Stimulated activated CD4-positive, alpha-beta T cell treated with anti-CD3 and anti-CD28 coated beads, Interleukin-4, amount 100 ng/mL, for 4 hours (primary cell): Measurements from ENCODE around the gene CSF2.

Source experiments
- DNase-seq, 2 experiments: peaks; one replicate each; pipeline ENCODE4 v3.0.0-alpha.2; 2020

CSF2 gene

DNA sequence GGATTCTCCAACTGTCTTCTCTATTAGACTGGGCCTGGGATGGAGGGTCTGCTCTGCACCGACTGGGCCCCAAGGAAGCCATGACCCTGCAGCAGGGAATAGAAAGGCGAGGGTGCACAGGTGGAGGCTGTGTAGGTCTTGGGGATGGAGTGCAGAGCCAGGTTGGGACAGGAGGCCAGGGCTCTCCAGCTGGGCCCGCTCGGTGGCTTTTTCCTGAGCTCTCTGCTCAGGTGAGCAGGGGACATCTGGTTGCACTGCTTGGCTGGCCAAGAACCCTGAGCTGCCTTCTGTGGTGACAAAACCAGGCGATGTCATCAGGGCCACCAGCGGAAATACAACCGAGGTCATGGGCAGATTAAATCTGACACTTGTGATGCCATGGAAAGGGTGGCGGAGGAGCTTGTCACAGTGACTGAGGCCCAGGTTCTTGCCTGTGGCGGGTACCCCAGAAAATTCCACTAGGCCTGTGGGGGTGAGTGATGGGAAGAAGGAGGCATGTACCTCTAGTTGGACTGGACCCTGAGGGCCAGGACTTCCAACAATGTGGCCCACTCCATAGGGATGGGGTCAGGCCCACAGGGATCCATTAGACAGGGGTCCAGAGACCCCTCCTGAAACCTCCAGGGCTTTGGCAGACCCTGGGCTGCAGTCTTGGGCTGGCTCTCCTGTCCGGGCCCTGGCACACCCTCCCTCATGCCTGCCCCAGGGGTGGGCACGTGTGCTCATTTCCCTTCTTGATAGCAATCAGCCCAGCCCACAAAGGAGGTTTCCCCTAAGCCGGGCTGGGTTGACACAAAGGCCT lies 17.6 kb upstream of the CSF2 start:
- peak in 1 of 2 experiments; percentile 39 for DNase-seq

DNA sequence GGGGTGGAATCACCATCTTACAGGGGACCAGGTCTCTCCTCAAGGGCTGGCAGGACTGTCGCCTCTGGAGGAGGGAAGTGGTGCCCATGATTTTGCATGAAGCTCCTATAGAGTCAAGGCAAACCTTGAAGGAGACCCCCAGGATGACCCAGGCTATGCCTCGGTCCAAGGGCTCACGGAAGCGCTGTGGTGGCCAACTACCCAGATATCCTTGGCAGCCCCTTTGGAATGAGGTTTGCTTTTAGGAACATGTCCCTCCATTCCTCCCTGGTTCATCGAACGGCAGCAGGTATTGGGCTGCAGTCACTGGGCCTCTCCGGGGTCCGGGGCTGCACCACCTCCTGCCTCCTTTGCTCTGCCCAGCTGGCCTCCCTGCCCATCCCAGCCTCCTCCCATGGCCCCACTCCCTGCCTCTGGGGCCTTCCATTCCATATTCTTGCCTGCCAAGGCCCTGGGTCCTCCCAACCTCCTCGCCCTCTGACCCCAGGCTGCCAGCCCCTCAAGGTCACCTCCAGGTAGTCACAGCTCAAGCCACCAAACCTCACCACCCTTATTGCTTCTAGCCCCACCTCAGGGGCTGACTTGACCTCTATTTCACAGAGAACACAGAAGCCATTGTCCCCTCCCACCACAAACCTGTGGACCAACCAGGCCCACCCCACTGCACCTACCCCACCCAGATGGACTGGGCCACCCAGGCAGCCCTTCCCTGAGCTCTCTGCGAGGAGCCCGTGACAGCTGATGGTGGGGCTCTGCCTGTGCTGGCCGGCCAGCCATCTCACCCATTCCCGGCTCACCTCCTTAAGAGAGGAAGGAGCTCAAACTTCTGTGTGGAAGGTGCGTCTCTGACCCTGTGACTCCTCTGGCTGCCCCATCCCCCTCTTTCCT lies 16.7 kb upstream of the CSF2 start:
- DNase-seq: no peak

DNA sequence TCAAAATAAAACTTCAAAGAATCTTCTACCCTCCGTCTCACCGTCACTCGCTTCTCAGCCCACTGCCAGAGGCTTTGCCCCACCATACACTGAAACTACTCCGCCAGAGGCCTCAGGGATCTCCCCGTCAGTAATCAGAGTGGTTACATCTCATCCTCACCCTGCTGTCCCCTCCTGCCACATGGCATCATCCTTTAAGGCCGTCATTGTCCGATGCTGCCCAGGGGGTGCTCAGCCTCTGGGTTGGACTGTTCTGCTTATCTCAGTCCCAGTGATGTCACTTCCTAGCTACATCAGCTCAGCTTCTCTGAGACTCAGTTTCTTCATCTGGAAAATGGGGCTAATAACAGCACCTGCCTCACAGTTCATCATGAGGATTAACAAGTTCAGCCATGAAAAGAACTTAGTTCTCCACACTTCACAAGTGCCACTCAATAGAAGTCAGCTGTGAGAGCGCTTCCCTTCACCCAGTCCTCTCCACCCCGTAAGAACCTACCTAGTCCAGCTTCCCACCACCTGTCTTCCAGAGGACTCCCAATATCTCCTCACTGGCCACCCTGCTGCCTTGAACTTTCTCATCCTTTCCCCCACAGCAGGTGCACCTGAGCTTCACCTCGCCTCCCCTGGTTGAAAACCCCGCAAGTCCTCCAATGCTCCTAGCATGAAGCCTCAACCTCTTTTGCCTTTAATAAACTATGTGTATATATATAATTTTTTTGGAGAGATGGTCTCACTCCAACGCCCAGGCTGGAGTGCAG lies 15.9 kb upstream of the CSF2 start:
- no peak for DNase-seq

DNA sequence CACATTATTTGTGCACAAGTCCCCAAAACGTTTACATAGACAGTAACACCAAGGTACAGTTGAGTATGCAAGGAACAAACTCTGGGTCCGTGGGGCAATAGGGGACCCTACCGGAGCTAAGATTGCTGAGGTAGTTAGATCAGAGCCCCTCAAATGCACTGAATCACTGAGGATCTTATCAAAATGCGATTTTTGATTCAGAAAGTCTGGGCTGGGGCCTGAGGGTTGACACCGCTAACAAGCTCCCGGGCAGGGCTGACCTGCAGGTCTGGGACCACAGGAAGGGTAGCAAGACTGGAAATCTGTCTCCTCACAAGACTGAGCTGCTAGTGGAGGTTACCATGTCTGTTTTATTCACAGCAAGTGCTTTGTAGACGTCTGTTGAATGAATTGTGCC lies 14.9 kb upstream of the CSF2 start:
- DNase-seq: no peak

DNA sequence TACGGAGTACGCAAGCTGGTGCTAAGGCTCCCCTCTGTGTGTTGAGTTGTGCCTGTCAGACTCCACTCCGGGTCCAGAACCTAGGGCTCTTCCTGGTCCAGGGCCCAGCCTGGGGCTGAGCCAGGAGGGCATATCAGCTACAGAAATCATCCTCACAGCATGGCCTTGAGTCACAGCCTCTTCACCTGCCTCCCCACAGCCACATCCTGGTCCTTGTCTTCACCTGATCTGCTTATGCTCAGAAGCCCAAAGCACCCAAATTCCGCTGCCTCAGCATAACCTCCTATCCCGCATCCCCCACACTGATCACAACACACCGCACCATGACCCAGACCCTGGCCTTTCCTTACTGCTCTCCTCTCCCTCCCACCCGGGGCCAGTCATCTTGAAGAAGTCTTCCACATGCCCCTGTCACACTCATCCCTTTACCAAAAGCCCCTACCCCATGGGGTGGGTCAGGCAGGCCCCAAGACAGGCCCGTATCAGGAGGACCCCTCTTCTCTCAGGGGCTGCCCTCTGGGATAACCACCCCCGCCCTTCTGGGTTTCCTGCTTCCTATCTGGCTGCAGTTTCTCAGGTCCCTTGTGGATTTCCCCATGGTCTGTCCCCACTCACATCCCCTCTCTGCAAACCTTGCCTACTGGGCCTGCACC lies 14.4 kb upstream of the CSF2 start:
- DNase-seq: no peak

DNA sequence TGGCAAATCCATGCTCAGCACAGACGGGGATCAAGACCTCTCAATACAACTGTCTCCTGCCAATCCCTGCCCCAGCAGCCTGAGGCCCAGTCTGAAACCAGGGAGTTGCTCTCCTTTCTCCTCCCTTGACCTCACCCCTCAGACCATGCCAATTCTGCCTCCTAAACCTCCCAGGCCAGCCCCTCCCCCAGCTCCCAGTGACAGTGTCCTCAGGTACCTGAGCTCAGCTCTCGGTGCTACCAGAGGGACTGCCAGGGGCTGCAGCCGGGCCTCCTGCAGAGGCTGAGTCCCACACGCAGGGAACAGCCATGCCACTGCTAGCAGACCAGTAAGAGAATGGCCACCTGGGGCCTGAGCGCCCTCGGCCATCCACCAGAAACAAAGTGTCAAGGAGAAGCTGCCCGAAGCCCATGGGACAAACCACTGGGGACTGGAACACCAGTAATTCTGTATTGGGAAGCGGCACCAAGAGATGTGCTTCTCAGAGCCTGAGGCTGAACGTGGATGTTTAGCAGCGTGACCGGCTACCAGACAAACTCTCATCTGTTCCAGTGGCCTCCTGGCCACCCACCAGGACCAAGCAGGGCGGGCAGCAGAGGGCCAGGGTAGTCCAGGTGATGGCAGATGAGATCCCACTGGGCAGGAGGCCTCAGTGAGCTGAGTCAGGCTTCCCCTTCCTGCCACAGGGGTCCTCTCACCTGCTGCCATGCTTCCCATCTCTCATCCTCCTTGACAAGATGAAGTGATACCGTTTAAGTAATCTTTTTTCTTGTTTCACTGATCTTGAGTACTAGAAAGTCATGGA lies 13.7 kb upstream of the CSF2 start:
- DNase-seq: no peak

DNA sequence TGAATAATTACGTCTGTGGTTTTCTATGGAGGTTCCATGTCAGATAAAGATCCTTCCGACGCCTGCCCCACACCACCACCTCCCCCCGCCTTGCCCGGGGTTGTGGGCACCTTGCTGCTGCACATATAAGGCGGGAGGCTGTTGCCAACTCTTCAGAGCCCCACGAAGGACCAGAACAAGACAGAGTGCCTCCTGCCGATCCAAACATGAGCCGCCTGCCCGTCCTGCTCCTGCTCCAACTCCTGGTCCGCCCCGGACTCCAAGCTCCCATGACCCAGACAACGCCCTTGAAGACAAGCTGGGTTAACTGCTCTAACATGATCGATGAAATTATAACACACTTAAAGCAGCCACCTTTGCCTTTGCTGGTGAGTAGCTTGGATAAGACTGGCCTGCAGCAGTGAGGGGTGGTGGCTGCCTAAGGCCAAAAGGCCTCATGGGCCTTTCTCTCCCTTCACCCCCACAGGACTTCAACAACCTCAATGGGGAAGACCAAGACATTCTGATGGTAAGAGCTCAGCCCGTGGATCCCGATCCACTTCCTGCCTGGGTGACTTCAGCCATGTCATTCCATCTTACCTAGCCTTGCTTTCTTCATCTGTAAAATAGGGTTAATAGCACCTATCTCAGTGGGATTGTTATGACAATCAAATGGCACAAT lies 13.0 kb upstream of the CSF2 start, which contains the start of gene IL3:
Gene IL3, plus strand, starts transcription at position 155 of the 661 bp plus-strand sequence. Its CDS starts 52 bp downstream, at position 207.
- DNase-seq: no peak

DNA sequence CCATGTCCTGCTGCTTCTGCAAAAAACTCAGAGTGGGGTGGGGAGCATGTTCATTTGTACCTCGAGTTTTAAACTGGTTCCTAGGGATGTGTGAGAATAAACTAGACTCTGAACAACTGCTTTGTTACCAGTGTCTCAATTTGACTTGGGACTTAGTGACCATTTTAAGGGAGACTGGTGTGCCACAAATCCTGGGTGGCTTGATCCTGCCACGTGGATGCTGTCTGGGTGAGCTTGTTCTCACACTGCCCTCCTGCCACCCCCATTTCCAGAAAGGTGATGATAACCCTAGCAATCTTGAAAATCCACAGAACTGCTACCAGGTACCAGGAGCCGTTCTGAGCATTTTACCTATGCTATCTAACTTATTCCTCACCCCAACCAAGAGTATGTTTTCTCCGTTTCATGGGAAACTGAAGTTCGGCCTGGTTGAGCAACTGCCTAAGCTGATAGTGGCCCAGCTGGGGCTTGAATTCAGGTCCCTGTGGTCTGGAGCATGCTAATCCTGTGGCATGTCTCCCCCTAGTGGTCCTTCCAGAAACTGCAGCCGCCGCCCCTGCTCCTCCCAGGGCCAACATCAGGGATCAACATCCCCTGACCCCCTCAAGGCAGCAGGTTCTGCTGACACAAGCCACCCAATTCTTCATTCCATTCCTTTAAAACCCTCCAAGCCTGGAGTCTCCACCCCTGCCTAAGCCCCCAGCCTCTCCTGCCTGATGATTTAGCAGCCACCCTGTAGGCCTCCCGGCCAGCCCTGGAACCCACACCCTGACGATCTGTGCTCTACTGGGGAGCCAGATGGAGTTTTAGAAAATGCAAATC lies 10.3 kb upstream of the CSF2 start:
- DNase-seq: peak; percentile 62 to 82

DNA sequence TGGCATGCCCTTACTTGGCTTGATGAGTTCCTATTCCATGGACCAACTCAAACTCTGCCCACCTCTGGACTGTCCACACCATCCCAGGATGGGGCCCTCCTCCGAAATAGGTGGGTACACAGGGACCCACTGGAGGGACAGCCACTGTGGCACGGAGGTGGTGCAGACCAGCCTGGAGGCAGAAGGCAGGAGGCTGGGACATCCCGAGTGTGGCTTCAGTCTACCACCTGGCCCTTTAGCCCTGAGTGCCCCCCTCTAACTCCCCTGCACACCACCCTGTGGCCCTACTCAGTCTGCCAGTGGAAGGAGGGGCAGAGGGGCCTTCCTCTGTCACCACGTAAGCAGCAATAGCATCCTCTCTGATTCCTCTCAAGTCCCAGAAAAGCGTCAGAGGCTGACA lies 9.4 kb upstream of the CSF2 start:
- DNase-seq: no peak

DNA sequence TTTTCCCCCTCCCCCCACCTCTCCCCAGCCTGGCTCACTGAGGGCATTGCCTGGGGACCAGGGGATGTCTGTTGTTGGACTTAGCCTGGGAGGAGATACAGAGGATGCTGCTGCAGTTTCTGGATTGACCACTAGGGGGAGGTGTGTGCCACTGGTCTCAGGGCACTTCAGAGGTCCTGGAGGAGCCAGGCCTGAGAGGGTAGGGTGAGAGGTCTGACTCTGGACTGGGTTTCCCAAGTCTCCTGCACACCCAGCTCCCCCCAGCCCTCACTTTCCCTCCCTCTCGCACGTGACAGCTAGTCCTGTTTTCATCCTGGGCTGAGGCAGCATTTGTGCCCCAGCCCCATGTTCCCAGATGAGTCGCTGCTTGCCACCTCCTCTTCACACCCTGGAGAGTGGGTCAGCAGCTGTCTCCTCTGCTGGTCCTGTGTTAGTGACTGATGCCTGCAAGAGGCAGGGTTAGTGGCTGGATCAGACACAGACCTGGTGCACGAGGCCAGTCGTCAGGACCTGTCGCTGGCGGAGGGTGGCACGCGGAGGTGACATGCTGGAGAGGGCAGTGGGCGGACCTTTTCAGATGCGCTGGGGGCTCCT lies 8.8 kb upstream of the CSF2 start:
- peak; percentile 63 to 75 for DNase-seq

DNA sequence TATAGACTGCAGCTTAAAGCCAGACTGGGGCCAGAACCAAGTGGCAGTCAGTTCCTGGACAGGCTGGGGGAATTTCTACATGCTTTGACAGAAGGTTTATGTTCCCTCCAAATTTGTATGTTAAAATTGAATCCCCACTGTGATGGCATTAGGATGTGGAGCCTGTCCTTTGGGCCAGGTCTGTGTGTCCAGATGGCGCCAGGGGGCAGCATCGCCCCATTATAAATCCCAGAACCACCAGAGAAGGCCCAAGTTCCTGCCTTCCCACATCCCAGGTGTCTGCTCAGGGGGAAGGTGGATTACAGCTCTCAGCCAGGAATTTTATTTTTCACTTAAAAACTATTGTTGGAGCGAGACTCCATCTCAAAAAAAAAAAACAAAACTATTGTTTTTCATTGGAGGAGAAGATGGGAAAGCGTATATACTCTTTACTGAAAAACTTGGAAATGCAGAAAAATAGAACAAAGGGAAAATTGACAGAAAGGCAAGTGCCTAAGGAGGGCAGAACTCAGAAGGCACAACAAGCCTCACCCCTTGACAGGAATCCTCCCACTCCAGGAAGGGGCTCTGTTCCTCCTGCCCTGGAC lies 8.1 kb upstream of the CSF2 start:
- DNase-seq: peak; percentile 33 to 53

DNA sequence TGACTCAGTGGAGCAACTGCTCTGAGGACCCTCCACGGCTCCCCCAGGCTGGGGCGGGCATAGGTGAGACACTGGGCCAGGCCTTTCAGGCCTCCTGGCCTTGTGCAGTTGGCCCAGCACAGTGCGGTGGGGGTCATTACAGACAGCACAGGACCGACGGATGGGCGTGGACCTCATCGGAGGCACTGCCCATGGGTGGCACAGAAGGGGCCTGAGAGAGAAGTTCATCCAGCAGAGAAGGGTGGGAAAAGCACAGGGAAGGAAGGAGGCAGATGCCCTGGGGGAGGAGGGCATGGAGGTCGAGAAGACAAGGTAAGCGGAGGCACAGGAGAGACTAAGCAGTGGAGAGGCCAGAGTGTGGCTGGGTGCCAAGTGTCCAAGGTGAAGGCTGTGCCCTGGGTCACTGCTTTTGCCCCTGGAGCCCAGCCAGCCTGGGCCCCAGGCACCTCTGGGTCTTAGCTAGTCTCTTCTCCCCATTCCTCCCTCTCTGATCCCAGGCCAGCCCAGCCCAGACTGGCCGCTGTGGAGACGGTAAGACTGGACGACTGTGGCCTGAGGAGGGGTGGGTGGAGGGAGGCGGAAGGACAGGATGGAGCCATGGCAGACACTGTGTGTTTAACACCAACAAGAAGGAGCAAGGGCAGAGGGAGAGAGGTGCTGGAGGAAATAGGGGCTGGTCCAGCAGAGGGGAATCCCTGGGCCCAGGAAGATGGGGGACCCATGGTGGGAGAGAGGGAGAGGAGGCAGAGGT lies 7.5 kb upstream of the CSF2 start:
- no peak for DNase-seq

DNA sequence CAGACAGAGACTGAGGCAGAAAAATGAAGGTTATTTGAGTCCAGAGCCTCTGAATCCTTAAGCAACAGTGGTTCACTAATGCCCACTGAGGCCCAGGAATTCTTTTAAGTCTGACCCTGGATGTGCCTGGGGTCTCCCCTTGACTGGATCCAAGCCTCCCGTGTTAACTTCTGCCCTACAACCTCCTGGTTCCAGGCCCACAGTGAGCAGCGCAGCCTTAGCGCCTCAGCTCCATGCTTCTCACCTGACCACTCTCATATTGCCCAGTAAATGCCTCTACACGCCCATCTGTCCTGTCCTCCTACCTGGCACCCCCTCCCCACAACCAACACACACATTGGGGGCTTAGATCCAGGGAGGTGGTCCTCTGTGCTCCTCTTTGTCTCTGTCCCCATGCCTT lies 6.7 kb upstream of the CSF2 start:
- DNase-seq: no peak

DNA sequence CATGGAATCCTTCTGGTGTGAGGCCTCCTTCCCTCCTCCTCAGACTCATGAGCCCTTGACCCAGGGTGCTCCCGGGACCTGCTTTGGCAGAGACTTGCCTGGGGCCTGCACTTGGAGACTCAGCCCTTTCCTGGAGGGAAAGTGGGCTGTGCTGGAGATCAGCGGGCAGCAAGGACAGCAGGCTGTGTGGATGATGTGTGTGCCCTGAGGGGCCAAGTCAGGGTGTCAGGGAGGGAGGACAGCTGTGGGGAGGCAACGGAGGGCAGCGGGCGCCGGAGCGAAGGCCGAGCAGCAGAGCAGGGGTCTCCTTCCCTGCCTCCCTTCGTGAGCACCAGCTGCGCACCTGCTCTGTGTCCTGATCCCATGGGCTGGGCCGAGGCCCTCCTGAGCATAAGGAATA lies 6.1 kb upstream of the CSF2 start:
- DNase-seq: no peak

DNA sequence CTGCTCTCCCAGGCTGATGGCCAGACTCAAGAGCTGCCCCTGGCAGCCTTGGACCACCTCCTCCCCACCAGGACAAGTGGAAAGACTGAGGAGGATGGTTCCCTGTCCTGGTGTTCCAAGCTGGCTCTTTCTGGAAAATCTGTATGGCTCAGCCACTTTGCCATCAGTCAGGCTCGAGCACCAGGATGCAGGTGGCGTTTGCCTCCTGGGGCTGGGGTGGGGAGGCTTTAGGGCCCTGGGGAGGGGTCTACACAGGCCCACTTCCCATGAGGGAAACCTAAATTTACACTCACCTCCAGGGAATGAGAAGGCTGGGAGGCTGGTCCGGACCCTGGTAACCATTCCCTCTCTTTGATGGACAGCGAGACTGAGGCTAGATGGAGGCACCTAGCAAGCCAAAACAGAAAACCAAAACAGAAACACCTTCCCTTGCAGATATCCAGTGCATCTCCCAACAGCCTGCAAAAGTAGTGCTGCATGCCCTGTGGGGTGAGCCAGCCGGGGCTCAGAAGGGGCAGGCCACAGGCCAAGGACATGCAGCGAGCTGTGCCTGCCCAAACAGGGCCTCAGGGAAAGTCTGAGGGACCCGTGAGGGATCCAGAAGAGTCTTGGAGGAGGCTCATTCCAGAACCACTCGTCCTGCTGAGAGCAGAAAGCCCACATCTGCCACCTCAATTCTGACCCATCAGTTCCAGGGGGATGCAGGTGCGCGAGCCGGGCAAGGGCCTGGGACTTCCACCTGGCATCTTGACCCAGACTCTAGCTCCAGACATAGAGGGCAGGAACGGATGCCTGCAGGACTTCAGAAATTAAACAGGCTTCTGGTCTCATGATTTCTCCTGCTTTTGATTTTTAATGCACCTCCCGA lies 5.4 kb upstream of the CSF2 start:
- DNase-seq: no peak

DNA sequence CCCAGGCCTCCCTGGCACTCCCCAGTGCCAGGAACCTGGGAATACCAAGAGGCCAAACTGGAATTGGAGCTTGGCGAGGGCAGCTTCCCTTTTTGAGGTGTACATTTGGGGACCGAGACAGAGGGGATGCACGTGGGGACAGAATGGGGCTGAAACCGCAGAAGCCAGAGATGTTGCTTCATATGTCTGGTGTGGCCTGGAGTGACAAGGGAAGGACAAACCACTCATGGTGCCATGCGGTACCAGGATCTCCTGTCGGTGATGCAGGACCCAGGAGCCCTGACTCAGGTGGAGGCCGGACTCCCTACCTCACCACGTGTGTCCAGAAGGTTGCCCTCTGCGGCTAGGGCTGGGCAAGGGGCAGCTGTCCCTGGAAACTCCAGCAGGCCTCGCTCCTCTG lies 4.0 kb upstream of the CSF2 start:
- DNase-seq: no peak

DNA sequence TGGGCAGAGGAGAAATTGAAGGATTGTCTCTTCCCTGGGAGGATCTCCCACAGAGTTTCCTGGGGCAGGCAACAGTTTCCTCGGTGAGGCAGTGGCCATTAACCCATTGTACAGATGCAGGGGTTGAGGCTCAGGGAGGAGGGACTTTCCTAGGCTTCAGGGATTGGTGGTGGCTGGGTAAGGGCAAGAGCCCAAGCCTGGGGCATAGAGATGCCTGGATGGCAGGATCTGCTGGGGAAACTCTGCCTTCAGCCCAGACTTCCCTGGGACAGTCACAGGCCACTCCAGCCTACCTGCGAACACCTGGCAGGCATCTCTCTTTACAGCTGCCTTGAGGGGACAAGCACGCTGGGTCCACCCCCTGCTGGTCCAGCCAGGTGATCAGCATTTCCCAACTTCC lies 3.6 kb upstream of the CSF2 start:
- DNase-seq: no peak
